GM23248 (cell line): Measurements from ENCODE around the gene CACNA2D1.

ENCODE experiments used
- EZH2 ChIP-seq: fragments of 200-600 bp; sonication (generic); IDR thresholded peaks from 2 replicates; pipeline ENCODE4 v1.6.1; 2018; ENCODE audit warnings: antibody characterized with exemption, mild to moderate bottlenecking; ENCODE audit not compliant: insufficient read depth, poor library complexity, severe bottlenecking
- EZH2phosphoT487 ChIP-seq: fragments of 200-600 bp; sonication (generic); IDR thresholded peaks from 2 replicates; pipeline ENCODE4 v1.6.1; 2018; ENCODE audit warnings: antibody characterized with exemption, moderate library complexity, mild to moderate bottlenecking, low read depth; ENCODE audit not compliant: insufficient read depth

DNA sequence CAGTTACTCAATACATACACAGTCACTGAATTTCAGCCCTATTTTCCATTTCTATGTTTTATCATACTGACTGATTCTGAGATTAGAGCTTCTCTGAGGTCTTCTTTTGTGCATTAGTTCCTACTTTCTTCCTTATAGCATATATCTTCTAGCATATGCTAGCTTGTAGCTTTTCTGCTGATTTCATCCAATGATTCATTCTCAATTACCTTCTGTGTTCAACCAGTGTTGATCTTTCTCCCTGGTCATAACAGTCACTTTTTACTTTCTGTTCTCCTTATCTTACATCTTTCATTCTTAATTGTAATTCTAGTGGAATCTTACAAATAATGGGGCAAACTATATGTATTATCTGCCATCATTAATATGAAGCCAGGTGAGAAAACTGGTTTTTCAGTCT lies 514.2 kb downstream of the CACNA2D1 start:
- TF ChIP-seq EZH2phosphoT487 (no peak), EZH2 (no peak)
